ENCODE measurements around the gene NMUR2. TPM values are rescaled to one million over a fixed set of nuclear protein-coding genes. Genes with fewer than 3 reads are reported as not detected.

NMUR2 gene
- total RNA-seq, 6 experiments from 2014 or later, result not detected

GRCh38 chr5:152403046-152403445 is 2.0 kb downstream of the NMUR2 start:
- Mint-ChIP-seq H3K4me1 (ENCODE audit: low read depth) (no peaks in the 10 kb centered on the region), H3K27me3 (ENCODE audit: insufficient read depth) (no peaks in the 10 kb centered on the region), H3K27ac (no peak overlapping the region), H3K9me3 (peaks cover 39% of the 10 kb centered on the region), H3K4me3 (no peak overlapping the region), H3K36me3 (ENCODE audit: low read depth) (no peaks in the 10 kb centered on the region)
- TF ChIP-seq, protein P1, sequence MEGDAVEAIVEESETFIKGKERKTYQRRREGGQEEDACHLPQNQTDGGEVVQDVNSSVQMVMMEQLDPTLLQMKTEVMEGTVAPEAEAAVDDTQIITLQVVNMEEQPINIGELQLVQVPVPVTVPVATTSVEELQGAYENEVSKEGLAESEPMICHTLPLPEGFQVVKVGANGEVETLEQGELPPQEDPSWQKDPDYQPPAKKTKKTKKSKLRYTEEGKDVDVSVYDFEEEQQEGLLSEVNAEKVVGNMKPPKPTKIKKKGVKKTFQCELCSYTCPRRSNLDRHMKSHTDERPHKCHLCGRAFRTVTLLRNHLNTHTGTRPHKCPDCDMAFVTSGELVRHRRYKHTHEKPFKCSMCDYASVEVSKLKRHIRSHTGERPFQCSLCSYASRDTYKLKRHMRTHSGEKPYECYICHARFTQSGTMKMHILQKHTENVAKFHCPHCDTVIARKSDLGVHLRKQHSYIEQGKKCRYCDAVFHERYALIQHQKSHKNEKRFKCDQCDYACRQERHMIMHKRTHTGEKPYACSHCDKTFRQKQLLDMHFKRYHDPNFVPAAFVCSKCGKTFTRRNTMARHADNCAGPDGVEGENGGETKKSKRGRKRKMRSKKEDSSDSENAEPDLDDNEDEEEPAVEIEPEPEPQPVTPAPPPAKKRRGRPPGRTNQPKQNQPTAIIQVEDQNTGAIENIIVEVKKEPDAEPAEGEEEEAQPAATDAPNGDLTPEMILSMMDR (IDR thresholded peaks at IDR 0.05), result no peak
- DNase-seq, result no peak

- Mint-ChIP-seq H3K4me3 (no peak overlapping the region), H3K4me1 (ENCODE audit: low read depth) (no peaks in the 10 kb centered on the region)
- TF ChIP-seq, protein P1 (IDR thresholded peaks at IDR 0.05), result no peak
Measured at GRCh38 chr5:152400846-152401245, 4.2 kb downstream of the NMUR2 start.

GRCh38 chr5:152397581-152397980 is 7.5 kb downstream of the NMUR2 start:
- H3K36me3 Mint-ChIP-seq (ENCODE audit: low read depth), result no peaks in the 10 kb centered on the region
- no peak for DNase-seq
- H3K27ac Mint-ChIP-seq, result no peak overlapping the region
- peaks cover 31% of the 10 kb centered on the region for H3K9me3 Mint-ChIP-seq
- TF ChIP-seq, protein P1 (IDR thresholded peaks at IDR 0.05), result no peak
- H3K4me1 Mint-ChIP-seq (ENCODE audit: low read depth), result no peaks in the 10 kb centered on the region
- H3K4me3 Mint-ChIP-seq, result no peak overlapping the region
- H3K27me3 Mint-ChIP-seq (ENCODE audit: insufficient read depth), result no peaks in the 10 kb centered on the region

More at GRCh38 chr5:152400846-152401245, 4.2 kb downstream of the NMUR2 start:
- no peak for DNase-seq
- Mint-ChIP-seq H3K9me3 (peaks cover 39% of the 10 kb centered on the region), H3K36me3 (ENCODE audit: low read depth) (no peaks in the 10 kb centered on the region), H3K27ac (no peak overlapping the region), H3K27me3 (ENCODE audit: insufficient read depth) (no peaks in the 10 kb centered on the region)

DNA sequence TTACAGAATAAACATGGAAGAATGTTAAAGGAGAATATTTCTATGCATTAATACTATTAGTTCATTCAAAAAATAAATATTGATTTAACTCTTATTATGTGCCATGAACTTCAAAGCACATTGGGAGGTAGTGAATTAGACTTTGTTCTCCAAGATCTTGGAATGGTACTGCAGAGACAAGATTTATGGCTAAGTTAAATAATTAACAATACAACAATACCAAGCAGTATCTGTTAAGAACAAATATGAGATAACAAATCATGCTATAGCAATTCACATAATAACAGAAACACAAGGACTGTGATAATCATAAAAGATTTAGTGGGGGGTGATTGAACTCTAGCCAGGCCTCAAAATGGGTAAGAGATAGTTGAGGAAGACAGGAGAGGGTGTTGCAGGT is 11.6 kb downstream of the NMUR2 start:
- TF ChIP-seq, protein P1 (IDR thresholded peaks at IDR 0.05), result no peak
- Mint-ChIP-seq H3K36me3 (ENCODE audit: low read depth) (no peaks in the 10 kb centered on the region), H3K9me3 (peaks cover 35% of the 10 kb centered on the region), H3K4me3 (no peak overlapping the region), H3K4me1 (ENCODE audit: low read depth) (no peaks in the 10 kb centered on the region), H3K27ac (no peak overlapping the region), H3K27me3 (ENCODE audit: insufficient read depth) (no peaks in the 10 kb centered on the region)
- no peak for DNase-seq

DNA sequence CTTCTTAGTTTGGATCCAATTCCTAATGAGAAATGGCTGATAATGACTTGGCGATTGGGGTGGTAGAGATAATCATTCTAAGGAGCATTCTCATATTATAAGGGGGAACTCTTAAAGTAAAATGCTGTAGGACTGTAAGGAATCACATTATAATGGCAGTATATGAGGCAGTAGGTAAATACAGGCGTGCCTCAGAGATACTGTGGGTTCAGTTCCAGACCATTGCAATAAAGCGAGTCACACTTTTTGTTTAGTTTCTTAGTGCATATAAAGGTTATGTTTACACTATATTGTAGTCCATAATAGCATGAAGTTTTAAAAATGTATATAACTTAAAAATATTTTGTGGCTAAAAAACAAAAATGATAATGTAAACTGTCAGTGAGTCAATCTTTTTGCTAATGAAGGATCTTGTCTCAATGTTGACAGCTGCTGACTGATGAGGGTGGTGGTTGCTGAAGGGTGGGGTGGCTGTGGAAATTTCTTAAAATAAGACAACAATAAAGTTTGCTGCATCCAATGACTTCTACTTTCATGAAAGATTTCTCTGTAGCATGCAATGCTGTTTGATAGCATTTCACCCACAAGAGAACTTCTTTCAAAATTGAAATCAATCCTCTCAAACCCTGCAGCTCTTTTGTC is 15.8 kb downstream of the NMUR2 start:
- H3K4me3 Mint-ChIP-seq, result no peak overlapping the region
- peaks cover 39% of the 10 kb centered on the region for H3K9me3 Mint-ChIP-seq
- DNase-seq, result no peak
- H3K27ac Mint-ChIP-seq, result no peak overlapping the region
- no peaks in the 10 kb centered on the region for H3K4me1 Mint-ChIP-seq (ENCODE audit: low read depth)
- no peaks in the 10 kb centered on the region for H3K27me3 Mint-ChIP-seq (ENCODE audit: insufficient read depth)
- H3K36me3 Mint-ChIP-seq (ENCODE audit: low read depth), result no peaks in the 10 kb centered on the region
- TF ChIP-seq, protein P1 (IDR thresholded peaks at IDR 0.05), result no peak
